K562 (cell line): ENCODE measurements around the gene TM9SF4. TPM values are rescaled to one million over a fixed set of nuclear protein-coding genes. Genes with fewer than 3 reads are reported as not detected.
A peak's percentile ranks its signal among the peaks of the same experiment; 100 is the strongest.

Experiments used
- ATAC-seq: fragments of 200-7000 bp; cut with Tn5 transposase; 3 replicates; pipeline ENCODE4 v1.9.1; 2020; ENCODE audit warnings: moderate library complexity
- BruUV-seq: library from RNA; stranded (reverse); fragments of 400-500 nt; replicated peaks from 2 replicates; lab custom pipeline; 2021; lab: Mats Ljungman, UMichigan
- CTCF ChIA-PET: fragments of 300-600 bp; formaldehyde crosslinking; extraction: SDS; loops from one replicate; lab custom pipeline; 2021; ENCODE audit warnings: low intra/inter-chr PET ratio; lab: Yijun Ruan, JAX
- POLR2A ChIA-PET: fragments of 300-600, 350-650 bp; sonication (Branson Sonifier 250); formaldehyde crosslinking; extraction: SDS; loops from one replicate; lab custom pipeline; 2021; ENCODE audit warnings: antibody characterized with exemption, inconsistent platforms; lab: Yijun Ruan, JAX
- DNase-seq, 4 experiments: peaks; one replicate each; pipeline versions ENCODE4 v3.0.0 to v3.0.0-alpha.2; 2011 to 2018; ENCODE audit warnings: low spot score in 3 of 4, mixed read lengths in 3 of 4; ENCODE audit errors: extremely low read depth in 1 of 4
- FAIRE-seq: peaks from 2 replicates; lab custom pipeline; 2011; peaks lifted over from hg19 to GRCh38; lab: Jason Lieb, UNC
- H2AFZ ChIP-seq: 2 replicates; pipeline ENCODE4 v1.6.0; 2011; ENCODE audit warnings: low read depth, low read length, control low read depth, inconsistent platforms
- H3K27ac ChIP-seq: fragments of 200-600 bp; 3 replicates; pipeline ENCODE4 v1.8.0; 2011; ENCODE audit warnings: low read depth, mild to moderate bottlenecking, control low read depth, inconsistent platforms, low read length, moderate library complexity, mixed read lengths; ENCODE audit errors: extremely low read depth
- H3K27me3 ChIP-seq, 2 experiments: fragments of 300-600 bp in 1 of 2; 2 replicates in 1 of 2; 3 replicates in 1 of 2; pipeline versions ENCODE4 v1.6.0 to v1.8.0; 2011; ENCODE audit warnings: inconsistent platforms in 2 of 2, low read length in 2 of 2, mild to moderate bottlenecking in 1 of 2, mixed read lengths in 1 of 2, moderate library complexity in 1 of 2; ENCODE audit not compliant: control insufficient read depth in 2 of 2, insufficient read depth in 2 of 2
- H3K36me3 ChIP-seq: fragments of 300-600 bp; 3 replicates; pipeline ENCODE4 v1.8.0; 2011; ENCODE audit warnings: mild to moderate bottlenecking, low read length, inconsistent platforms; ENCODE audit not compliant: control insufficient read depth, insufficient read depth
- H3K4me1 ChIP-seq, 2 experiments: fragments of 200-600 bp in 1 of 2; replicated peaks in 1 of 2; 2 replicates in 1 of 2; 3 replicates in 1 of 2; pipeline versions ENCODE4 v1.5.1 to v1.8.0; 2011; ENCODE audit warnings: inconsistent platforms in 2 of 2, low read length in 2 of 2, mild to moderate bottlenecking in 1 of 2, mixed read lengths in 1 of 2, moderate library complexity in 1 of 2; ENCODE audit not compliant: control insufficient read depth in 2 of 2, insufficient read depth in 2 of 2
- H3K4me2 ChIP-seq: 2 replicates; pipeline ENCODE4 v1.6.1; 2011; ENCODE audit warnings: low read length, control low read depth, inconsistent platforms, mixed read lengths; ENCODE audit not compliant: insufficient read depth
- H3K4me3 ChIP-seq: fragments of 200-600 bp; sonication (generic), shearing (Covaris generic); 2 replicates; pipeline ENCODE4 v1.5.1; 2016; ENCODE audit warnings: control low read depth, inconsistent platforms
- H3K79me2 ChIP-seq: fragments of 200-600 bp; 3 replicates; pipeline ENCODE4 v1.8.0; 2011; ENCODE audit warnings: low read length, inconsistent platforms; ENCODE audit not compliant: control insufficient read depth, insufficient read depth
- H3K9ac ChIP-seq, 2 experiments: 2 replicates each; pipeline versions ENCODE4 v1.6.0 to v1.6.1; 2011; ENCODE audit warnings: low read depth in 2 of 2, low read length in 2 of 2, control low read depth in 1 of 2, inconsistent platforms in 1 of 2, mild to moderate bottlenecking in 1 of 2, mixed read lengths in 1 of 2; ENCODE audit not compliant: insufficient read depth in 1 of 2
- H3K9me1 ChIP-seq: one replicate; pipeline ENCODE4 v1.6.0; 2011; ENCODE audit warnings: inconsistent platforms, mild to moderate bottlenecking, low read length, moderate library complexity; ENCODE audit not compliant: control insufficient read depth, insufficient read depth
- H3K9me3 ChIP-seq: replicated peaks from 2 replicates; pipeline ENCODE4 v1.5.1; 2011; ENCODE audit warnings: low read depth, low read length, inconsistent platforms; ENCODE audit not compliant: control insufficient read depth, insufficient read depth
- H4K20me1 ChIP-seq: replicated peaks from 2 replicates; pipeline ENCODE4 v1.6.1; 2011; ENCODE audit warnings: low read length, inconsistent platforms, mixed read lengths; ENCODE audit not compliant: control insufficient read depth, insufficient read depth
- BRF1 ChIP-seq: IDR thresholded peaks from 3 replicates; pipeline ENCODE4 v1.6.1; 2011; ENCODE audit warnings: borderline replicate concordance, mild to moderate bottlenecking; ENCODE audit not compliant: insufficient read length; ENCODE audit errors: extremely low read depth
- WGBS: fragments of 100-300 bp; shearing (Covaris generic); methylation state at CpG from one replicate; pipeline ENCODE4 v1.1.6; 2016; ENCODE audit warnings: low coverage, mixed read lengths; ENCODE audit not compliant: insufficient coverage; ENCODE audit errors: missing lambda C conversion rate; 5-methylcytosine and 5-hydroxymethylcytosine counted together
- in situ Hi-C: fragments of 300-500 bp; cut with MboI; formaldehyde crosslinking; loops from 4 replicates; pipeline ENCODE4 v1.15.0; 2018; ENCODE audit warnings: inconsistent platforms, mixed read lengths
- intact Hi-C: fragments of 100-400 bp; cut with micrococcal nuclease; formaldehyde crosslinking; loops from 2 replicates; pipeline ENCODE4 v1.14.2; 2022
- polyA plus RNA-seq, 8 experiments: library from polyadenylated mRNA; depleted of rRNA in 4 of 8; stranded (reverse) in 5 of 8; unstranded in 3 of 8; fragments of >200 nt; fragmentation: Nextera tagmentation in 2 of 8; fragmentation: Illumina TruSeq in 1 of 8; extraction: Ambion mirVana in 2 of 8; extraction: Trizol in 1 of 8; gene quantifications; 2 replicates each; pipeline versions ENCODE4 v1.2.1 to v1.2.3, GENCODE V29; 2011 to 2014; ENCODE audit warnings: inconsistent platforms in 1 of 8, missing spikeins in 1 of 8
- total RNA-seq, 7 experiments: library from RNA; depleted of rRNA in 6 of 7; stranded (reverse); fragments of >200 nt in 6 of 7; fragmentation: Illumina TruSeq in 2 of 7; extraction: Trizol in 2 of 7; gene quantifications; 2 replicates each; pipeline versions ENCODE4 v1.2.1 to v1.2.3, GENCODE V29; 2011 to 2021; ENCODE audit warnings: low replicate concordance in 1 of 7

TM9SF4 gene
- total and polyA plus RNA-seq, 9 of the 15 experiments (the other 6 are each of a cell fraction or from before 2014, with no cell fraction given) = 14.5 to 46.3 (median 26.9) TPM

- peak overlapping the region; percentile 98; the same call in 1 of the 2 replicates for H3K4me2 ChIP-seq
- peaks cover 68% of the 10 kb centered on the region for H3K36me3 ChIP-seq
- peak overlapping the region; percentile 22; the same call in 1 of the 3 replicates for H3K27ac ChIP-seq
- ChIA-PET CTCF (no interaction called here), POLR2A (interaction anchor here (0.7 to 2.5 kb wide), 11 partner anchors 8 to 350 kb away, joined by 3 to 6 read pairs (median 4); no protein-coding TSS in a partner anchor)
- peak; percentile 69 for FAIRE-seq
- H3K9me1 ChIP-seq = no peaks in the 10 kb centered on the region
- peak in 1 of 4 experiments; percentile 16 for DNase-seq
- intact Hi-C loops = loop anchor here (10.0 kb wide), 1 partner anchor 150 kb away; the partner anchor contains the start of gene ASXL1
- 42% methylated on average over 4 of the region's 4 CpGs for WGBS
- H3K4me3 ChIP-seq = no peak overlapping the region
- no peak for ATAC-seq
- H2AFZ ChIP-seq = no peak overlapping the region
- BruUV-seq = no TSS peak
- H3K9me3 ChIP-seq = no peaks in the 10 kb centered on the region
- peaks cover 18 to 39% of the 10 kb centered on the region in 2 experiments for H3K4me1 ChIP-seq
- in situ Hi-C loops = no loop called here
- H3K27me3 ChIP-seq = no peaks in the 10 kb centered on the region
- H3K79me2 ChIP-seq = peaks cover 87% of the 10 kb centered on the region
- no peak for TF ChIP-seq BRF1
- peak overlapping the region; percentile 3 to 57; a peak in 3 of 4 replicates for H3K9ac ChIP-seq
- H4K20me1 ChIP-seq = peaks cover 16% of the 10 kb centered on the region
Observed at GRCh38 chr20:32204205-32205109, 94.9 kb downstream of the TM9SF4 start.
